Glutamatergic neuron (in vitro differentiated cells): ENCODE results near the gene PRSS57. TPM values are rescaled to one million over a fixed set of nuclear protein-coding genes. Genes with fewer than 3 reads are reported as not detected.

Source experiments
- DNase-seq: peaks from one replicate; pipeline ENCODE4 v3.0.0; 2022
- H3K27ac Mint-ChIP-seq: one replicate; pipeline ENCODE4 v1.8.0; 2020; ENCODE audit warnings: mild to moderate bottlenecking, mixed read lengths, inconsistent platforms; ENCODE audit not compliant: unreplicated experiment
- H3K27me3 Mint-ChIP-seq: one replicate; pipeline ENCODE4 v1.8.0; 2020; ENCODE audit warnings: mild to moderate bottlenecking, moderate library complexity, mixed read lengths, inconsistent platforms; ENCODE audit not compliant: unreplicated experiment
- H3K36me3 Mint-ChIP-seq: one replicate; pipeline ENCODE4 v1.8.0; 2020; ENCODE audit warnings: mild to moderate bottlenecking, mixed read lengths, inconsistent platforms; ENCODE audit not compliant: unreplicated experiment
- H3K4me1 Mint-ChIP-seq: one replicate; pipeline ENCODE4 v1.8.0; 2020; ENCODE audit warnings: mild to moderate bottlenecking, low read depth, mixed read lengths, inconsistent platforms; ENCODE audit not compliant: unreplicated experiment
- H3K4me3 Mint-ChIP-seq: one replicate; pipeline ENCODE4 v1.8.0; 2020; ENCODE audit warnings: mild to moderate bottlenecking, mixed read lengths, inconsistent platforms; ENCODE audit not compliant: unreplicated experiment
- H3K9me3 Mint-ChIP-seq: one replicate; pipeline ENCODE4 v1.8.0; 2020; ENCODE audit warnings: mild to moderate bottlenecking, moderate library complexity, mixed read lengths, inconsistent platforms; ENCODE audit not compliant: unreplicated experiment
- CTCF ChIP-seq: fragments of 200-600 bp; sonication (generic); IDR thresholded peaks from one replicate; pipeline ENCODE4 v1.5.0; 2021; ENCODE audit not compliant: partially characterized antibody, unreplicated experiment
- total RNA-seq: library from RNA; stranded (reverse); fragmentation: NEBNext Ultra II Directional; extraction: Animal tissue kit (Norgen Biotek cat#: 25700); gene quantifications from one replicate; pipeline ENCODE4 v1.2.1, GENCODE V29; 2021; ENCODE audit not compliant: unreplicated experiment

Gene PRSS57
- total RNA-seq, 1 donor from 2014 or later = 0.78 TPM

GRCh38 chr19:639253-640160, 55.7 kb downstream of the PRSS57 start, which contains the start of gene FGF22:
TSS of gene FGF22 (plus strand) at chr19:639879. CDS start at chr19:639926, 47 bp downstream.
- no peaks in the 10 kb centered on the region for H3K36me3 Mint-ChIP-seq
- peak within 1 kb of the TSS; percentile 87 for H3K4me3 Mint-ChIP-seq
- H3K27ac Mint-ChIP-seq = no peak within 1 kb of the TSS
- TF ChIP-seq CTCF = no peak
- H3K4me1 Mint-ChIP-seq = no peaks in the 10 kb centered on the region
- peak; percentile 98 for DNase-seq
- H3K27me3 Mint-ChIP-seq = peaks cover 3% of the 10 kb centered on the region
- peaks cover 4% of the 10 kb centered on the region for H3K9me3 Mint-ChIP-seq

GRCh38 chr19:638906-639252, 56.4 kb downstream of the PRSS57 start:
- no peak for TF ChIP-seq CTCF
- Mint-ChIP-seq H3K27me3 (peaks cover 3% of the 10 kb centered on the region), H3K36me3 (no peaks in the 10 kb centered on the region), H3K9me3 (peaks cover 4% of the 10 kb centered on the region), H3K27ac (no peak overlapping the region), H3K4me3 (peak overlapping the region; percentile 87), H3K4me1 (no peaks in the 10 kb centered on the region)
- no peak for DNase-seq

Other genes with a start within 250 kb of the PRSS57 start
- gene SHC2, start 234.4 kb downstream of the PRSS57 start, total RNA-seq = 343 TPM
- 1.7 TPM for gene MADCAM1, start 199.0 kb downstream of the PRSS57 start, total RNA-seq
- gene TPGS1, start 188.0 kb downstream of the PRSS57 start, total RNA-seq = 20.0 TPM
- 136 TPM for gene CDC34, start 163.7 kb downstream of the PRSS57 start, total RNA-seq
- gene GZMM, start 151.4 kb downstream of the PRSS57 start, total RNA-seq = 0.47 TPM
- 470 TPM for gene BSG, start 122.9 kb downstream of the PRSS57 start, total RNA-seq
- 33.2 TPM for gene HCN2, start 105.6 kb downstream of the PRSS57 start, total RNA-seq
- 79.9 TPM for gene POLRMT, start 61.9 kb downstream of the PRSS57 start, total RNA-seq
- 1.5 TPM for gene FGF22, start 55.6 kb downstream of the PRSS57 start, total RNA-seq
- gene RNF126, start 32.2 kb downstream of the PRSS57 start, total RNA-seq = 51.7 TPM
- 10.7 TPM for gene FSTL3, start 19.1 kb downstream of the PRSS57 start, total RNA-seq
- 349 TPM for gene PALM, start 13.5 kb upstream of the PRSS57 start, total RNA-seq
- gene MISP, start 55.7 kb upstream of the PRSS57 start, total RNA-seq = 1.1 TPM
- gene PTBP1, start 102.0 kb upstream of the PRSS57 start, total RNA-seq = 244 TPM
- 392 TPM for gene PLPPR3, start 126.5 kb upstream of the PRSS57 start, total RNA-seq
- gene AZU1, start 132.4 kb upstream of the PRSS57 start, total RNA-seq = 2.2 TPM
- not detected for gene PRTN3, start 145.5 kb upstream of the PRSS57 start, total RNA-seq
- not detected for gene ELANE, start 156.9 kb upstream of the PRSS57 start, total RNA-seq
- not detected for gene CFD, start 164.2 kb upstream of the PRSS57 start, total RNA-seq
- 65.0 TPM for gene MED16, start 197.7 kb upstream of the PRSS57 start, total RNA-seq
- gene RNU6-9, start 198.0 kb upstream of the PRSS57 start, total RNA-seq = not detected
- gene R3HDM4, start 217.8 kb upstream of the PRSS57 start, total RNA-seq = 61.9 TPM
- gene KISS1R, start 221.9 kb upstream of the PRSS57 start, total RNA-seq = not detected
- gene ARID3A, start 230.6 kb upstream of the PRSS57 start, total RNA-seq = 148 TPM